HG03139 (cell line): Measurements from ENCODE around the gene HOMER2.
"Not testable (repeated sequence)": the region's sequence is repeated elsewhere in the genome, so short reads cannot be mapped to it uniquely, and the experiment has no call there.

Experiments used
- ATAC-seq: cut with Tn5 transposase; IDR thresholded peaks from one replicate; pipeline ENCODE4 v1.9.1; 2021; ENCODE audit not compliant: unreplicated experiment

Gene HOMER2

DNA sequence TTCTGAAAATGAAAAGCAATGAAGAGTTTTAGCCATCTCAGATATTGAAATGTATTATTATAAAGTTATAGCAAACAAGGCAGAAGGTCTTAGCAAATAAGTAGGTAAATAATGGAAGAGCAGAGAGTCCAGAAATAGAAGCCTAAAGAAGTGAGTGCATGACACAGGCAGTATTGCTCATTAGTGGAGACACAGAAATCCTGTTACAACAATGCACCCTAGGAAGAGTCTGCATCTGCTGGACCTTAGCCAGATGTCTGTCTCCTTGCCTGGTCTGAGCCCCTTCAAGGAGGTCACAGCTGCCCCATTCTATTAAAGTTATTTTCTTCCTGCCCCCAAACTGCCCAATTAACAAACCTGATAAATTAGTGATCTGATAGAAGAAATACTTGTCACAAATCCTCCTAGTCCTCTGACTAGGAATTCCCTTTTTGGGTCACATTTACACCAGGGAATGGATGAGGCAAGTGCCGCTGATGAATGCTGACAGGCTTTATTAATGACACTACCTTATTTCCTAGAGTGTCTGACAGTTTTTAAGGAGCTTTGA is 51.9 kb downstream of the HOMER2 start:
- ATAC-seq, result no peak

- no peak for ATAC-seq
These were observed 53.6 kb downstream of the HOMER2 start for GRCh38 chr15:82898961-82899360.

GRCh38 chr15:82895983-82896382 is 56.5 kb downstream of the HOMER2 start:
- ATAC-seq, result no peak

DNA sequence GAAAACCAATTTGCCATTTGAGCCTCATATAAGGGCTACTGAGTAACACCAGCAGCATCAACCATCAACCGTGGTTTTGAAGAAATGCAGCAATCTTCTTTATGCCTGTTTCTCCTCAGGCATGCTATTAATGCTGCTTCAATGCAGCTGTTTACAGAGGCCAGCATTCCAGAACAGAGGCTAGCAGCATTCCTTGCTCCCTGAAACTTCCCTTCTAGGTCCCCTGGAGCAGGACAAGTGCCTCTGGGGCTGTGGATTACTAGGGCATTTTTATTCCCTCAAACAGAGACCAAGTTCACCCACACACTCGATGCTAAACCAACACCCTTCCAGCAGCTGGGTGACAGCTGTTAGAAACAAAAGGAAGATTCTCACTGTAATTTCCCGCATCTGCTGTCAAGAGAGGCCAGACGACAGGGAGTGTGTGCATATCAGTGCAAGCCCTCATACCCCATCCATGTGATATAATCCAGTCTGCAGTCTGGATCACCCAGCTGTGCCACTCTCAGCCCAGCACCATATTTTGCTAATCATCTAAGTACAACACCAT is 57.5 kb downstream of the HOMER2 start:
- no peak for ATAC-seq

GRCh38 chr15:82893473-82893872 is 59.0 kb downstream of the HOMER2 start:
- ATAC-seq, result not testable (repeated sequence)

DNA sequence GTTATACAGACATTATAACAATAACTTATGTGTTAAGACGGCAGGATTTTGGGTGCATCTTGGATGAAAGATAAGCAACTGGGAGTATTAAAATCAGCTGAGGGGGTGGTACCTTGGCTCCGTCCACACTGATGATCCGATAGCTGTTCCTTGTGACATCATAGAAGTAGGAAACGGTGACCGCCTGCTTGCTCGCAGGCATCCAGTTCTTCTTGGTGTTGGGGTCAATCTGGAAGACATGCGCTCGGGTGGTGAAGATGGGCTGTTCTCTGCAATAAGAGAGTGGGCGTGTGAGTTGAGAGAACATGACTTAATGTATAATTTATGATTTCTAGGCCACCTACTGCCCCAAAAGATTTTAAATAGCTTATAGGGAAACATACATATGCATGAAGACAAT is 59.9 kb downstream of the HOMER2 start:
- ATAC-seq, result no peak

DNA sequence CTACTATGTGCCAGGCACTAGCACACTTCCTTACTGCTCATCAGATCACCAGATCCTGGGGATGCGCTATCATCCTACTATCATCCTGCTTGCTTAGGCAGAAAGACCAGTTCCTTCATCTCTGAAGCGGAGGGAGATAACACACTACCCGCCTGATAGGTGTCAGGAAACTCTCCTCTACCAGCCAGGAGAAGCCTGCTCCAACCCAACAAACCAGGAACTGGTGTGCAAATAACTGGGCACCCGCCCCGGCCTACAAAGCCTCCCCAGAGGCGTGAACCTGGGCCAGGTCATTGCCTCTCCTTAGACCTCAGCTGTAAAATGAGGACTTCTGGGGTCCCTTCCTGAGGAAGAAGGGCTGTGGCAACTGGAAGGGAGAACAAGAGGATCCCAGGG is 61.5 kb downstream of the HOMER2 start:
- no peak for ATAC-seq

DNA sequence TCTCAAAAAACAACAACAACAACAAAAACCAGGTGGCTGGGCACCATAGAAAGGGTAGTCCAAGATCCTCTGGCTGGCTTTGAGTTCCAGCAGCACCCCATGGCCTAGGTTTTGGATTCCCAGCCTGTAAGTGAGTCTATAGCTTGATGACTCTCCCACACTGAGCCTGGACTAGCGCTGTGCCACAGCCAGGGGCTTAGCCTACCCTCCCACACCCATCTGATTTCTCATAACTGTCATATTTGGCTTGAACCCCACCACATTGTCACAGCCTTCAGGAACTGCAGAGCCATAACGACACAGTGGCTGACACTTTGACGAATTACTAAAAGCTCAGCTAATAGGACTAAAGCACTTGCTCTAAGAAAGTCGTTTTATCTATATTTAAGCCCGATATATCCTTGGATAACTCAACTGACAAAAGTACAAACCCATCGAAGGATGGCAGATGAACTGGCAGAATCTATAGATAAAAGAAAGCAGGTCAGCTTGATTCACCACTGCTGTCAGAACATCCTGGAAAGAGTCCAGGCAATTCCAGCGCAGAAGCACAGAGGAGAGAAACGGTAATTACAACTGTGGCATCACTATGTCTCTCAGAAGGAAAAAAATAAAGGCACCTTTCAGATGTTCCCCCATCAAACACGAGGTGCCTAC is 62.1 kb downstream of the HOMER2 start:
- no peak for ATAC-seq

GRCh38 chr15:82882273-82882928 is 70.1 kb downstream of the HOMER2 start:
- no peak for ATAC-seq

GRCh38 chr15:82881747-82882146 is 70.8 kb downstream of the HOMER2 start:
- ATAC-seq, result no peak

DNA sequence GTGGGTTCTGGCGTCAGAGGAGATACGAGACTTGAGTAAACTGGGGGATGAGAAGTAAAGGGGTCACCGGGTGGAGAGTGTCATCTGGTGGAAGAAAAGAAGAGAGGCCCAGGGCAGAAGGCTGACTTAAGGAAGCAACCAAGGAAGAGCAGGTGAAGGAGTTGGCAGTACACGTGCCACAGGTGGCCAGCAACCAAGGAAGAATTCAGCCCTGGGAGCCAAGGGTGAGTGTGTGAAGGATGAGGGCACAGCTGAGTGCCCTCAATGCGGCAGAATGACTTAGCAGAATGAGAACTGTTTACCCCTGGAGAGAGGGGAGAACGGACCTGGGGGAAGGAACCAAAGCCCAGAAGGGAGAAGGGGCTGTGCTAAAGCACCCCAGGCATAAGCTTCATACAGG is 71.8 kb downstream of the HOMER2 start:
- ATAC-seq, result no peak

- ATAC-seq, result no peak
These were observed 74.2 kb downstream of the HOMER2 start for GRCh38 chr15:82878325-82878724.

- ATAC-seq, result no peak
These were observed 74.7 kb downstream of the HOMER2 start for GRCh38 chr15:82877825-82878224.

- ATAC-seq, result no peak
These were observed 77.0 kb downstream of the HOMER2 start for GRCh38 chr15:82875411-82876003.

GRCh38 chr15:82874961-82875360 is 77.6 kb downstream of the HOMER2 start:
- no peak for ATAC-seq

DNA sequence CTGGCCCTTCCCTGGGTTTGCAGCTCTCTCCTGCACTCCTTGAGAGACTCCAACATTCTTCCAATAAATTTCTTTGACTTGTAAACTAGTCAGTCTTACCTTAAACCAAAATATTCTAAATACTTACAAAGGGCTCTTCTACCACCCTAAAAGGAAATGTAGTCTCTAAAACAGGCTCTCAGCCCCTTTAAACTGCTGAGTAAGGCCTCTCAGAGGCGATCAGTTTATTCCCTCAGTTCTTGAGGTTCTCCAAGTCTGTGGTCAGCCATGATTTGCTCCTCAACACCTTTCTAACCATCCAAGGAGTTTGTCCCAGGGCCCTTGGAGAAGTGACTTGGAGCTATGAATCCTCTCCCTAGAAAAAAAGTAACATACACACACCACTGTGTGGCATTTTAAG is 78.3 kb downstream of the HOMER2 start:
- no peak for ATAC-seq

DNA sequence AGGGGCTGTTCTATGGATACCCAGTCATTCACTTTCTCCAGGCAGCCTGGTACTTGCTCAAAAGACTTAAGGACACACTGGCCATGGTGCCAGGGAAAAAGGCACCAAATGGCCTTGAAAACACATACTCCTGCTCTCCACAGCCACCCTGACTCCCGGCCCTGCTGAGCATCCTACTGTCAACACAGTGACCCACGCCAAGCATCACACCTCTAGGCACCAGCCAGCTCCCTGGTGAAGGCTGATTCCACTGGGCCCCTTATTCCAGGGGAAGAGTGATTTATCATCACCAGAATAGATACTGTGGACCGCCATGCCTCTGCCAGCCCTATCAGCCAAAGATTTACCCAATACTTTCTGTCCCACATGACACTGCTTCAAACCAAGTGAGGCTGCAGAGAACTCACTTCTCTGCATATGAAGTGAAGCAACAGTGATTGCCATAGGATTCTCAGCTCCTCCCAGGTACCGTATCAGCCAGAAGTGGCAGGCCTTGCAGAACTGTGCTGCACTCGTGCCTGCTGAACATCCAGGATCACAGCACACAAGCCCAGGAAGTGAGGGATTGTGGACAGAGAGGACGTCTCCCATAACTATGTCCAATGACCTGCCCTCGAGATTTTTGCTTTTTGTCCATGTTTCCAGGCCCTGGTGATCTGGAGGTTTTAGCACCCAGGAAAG is 79.4 kb downstream of the HOMER2 start:
- ATAC-seq, result no peak

GRCh38 chr15:82871832-82872484 is 80.6 kb downstream of the HOMER2 start:
- no peak for ATAC-seq

DNA sequence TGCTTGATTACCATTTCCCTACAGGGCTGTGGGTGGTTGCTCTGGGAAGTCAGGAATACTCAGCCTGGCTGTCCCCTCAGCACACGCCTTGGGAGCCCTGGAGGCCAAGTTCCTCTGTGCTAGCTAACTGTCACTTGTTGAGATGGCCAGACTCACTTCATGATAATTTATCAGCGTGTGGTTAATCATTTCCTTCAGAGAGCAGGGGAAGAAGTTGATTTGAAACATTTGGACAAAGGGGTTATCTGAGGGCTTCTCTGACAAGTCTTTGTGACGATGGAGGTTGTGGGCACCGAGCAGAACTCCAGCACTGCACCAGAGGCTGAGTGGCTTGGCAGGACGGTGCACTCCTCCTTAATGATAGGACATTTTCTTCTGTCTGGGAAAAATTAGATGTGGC is 81.2 kb downstream of the HOMER2 start:
- no peak for ATAC-seq

DNA sequence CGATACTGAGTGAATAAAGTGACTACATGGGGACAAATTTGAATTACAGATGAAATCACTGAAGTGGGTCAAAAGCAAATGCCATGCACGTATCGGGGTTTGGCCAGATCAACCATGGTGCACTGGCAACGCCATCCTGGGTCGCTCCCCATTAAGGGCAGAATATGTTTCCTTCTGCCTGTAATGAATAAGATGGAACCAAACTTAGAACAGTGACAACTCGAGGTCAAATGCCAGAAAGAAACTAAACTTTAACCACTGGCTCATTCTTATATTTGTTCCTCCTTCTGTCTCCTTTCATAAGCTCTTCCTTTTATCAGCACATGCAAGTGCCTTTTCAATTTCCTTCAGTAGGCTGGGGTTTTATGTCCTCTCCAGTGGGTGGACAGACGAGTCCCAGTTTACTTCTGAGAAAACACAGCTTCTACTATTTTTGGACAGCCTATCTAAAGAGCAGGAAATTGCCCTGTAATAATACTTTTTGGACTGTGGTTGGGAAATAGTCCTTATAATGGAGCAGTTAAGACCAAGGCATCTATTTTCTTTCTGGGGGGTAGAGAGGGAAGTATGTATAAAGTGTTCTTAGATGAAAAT is 81.7 kb downstream of the HOMER2 start:
- no peak for ATAC-seq
